GM19023 (cell line): Measurements from ENCODE around the gene SYT7.

ENCODE experiments used
- ATAC-seq: cut with Tn5 transposase; IDR thresholded peaks from one replicate; pipeline ENCODE4 v1.9.1; 2021; ENCODE audit warnings: mild to moderate bottlenecking, moderate library complexity; ENCODE audit not compliant: unreplicated experiment

Gene SYT7

DNA sequence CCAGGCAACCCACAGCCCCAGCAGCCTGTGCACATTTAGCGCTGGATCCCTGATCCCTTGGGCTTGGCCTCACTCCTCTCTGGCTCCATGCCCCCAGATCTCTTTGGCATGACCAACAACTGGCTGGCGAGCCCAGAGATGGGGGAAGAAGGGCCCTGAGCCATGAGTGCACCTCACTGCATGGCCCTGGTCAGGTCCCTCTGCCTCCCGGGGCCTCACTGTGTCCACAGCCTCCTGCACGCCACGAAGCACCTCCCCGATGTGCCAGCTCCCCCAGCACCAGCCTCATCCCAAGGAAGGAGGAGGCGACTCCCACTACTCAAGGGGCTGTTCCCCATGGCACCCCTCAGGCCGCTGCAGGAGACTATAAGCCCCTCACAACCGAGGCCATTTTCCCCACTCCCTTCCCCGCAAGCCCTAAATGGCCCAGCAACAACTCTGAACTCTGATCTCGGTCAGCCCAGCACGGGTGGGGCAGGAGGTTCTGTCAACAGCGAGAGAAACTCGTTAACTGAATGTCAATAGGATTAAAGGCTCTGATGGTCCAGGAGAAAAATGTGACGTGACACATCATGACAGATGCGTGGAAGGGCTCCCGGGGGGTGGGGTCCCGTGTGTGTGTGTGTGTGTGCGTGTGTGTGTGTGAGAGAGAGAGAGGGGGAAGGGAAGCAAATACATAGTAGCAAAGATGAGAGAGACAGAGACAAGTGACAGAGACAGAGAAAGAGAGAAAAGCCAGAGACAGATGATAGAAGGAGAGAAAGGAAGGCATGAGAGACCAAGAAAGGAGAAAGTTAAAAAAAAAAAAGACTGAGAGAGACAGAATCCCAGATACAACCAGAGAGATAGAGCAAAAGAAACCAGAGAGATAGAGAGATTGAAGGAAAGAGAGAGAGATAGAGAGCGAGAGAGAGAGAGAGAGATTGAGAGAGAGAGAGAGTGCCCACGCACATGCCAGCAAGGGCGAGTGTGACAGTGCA, 28.4 kb upstream of the SYT7 start:
- ATAC-seq, result no peak

DNA sequence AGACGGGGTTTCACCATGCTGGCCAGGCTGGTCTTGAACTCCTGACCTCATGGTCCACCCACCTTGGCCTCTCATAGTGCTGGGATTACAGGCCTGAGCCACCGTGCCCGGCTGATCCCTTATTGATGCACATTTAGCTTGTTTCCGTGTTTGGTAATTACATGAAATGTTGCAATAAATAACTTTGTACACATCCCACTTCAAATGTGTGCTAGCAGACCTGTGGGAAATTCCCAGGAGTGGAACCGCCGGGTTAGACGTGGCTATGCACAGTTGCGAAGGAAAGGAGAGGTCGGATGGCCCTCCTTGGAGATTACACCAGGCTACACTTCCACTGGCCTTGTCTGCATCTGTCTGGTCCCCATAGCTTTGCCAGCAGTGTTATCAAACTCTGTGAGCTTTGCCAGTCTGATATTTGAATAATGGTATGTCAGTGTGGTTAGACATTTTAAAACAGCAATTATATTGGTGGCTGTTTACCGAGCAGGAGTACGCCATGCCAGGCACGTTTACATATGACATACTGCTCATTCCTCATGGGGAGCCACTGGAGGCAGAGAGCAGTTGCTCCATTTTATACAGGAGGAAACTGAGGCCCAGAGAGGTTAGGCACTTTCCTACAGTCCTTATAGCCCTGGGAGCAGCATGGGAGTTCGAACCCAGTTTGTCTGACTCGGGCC, 27.2 kb upstream of the SYT7 start:
- ATAC-seq, result no peak

DNA sequence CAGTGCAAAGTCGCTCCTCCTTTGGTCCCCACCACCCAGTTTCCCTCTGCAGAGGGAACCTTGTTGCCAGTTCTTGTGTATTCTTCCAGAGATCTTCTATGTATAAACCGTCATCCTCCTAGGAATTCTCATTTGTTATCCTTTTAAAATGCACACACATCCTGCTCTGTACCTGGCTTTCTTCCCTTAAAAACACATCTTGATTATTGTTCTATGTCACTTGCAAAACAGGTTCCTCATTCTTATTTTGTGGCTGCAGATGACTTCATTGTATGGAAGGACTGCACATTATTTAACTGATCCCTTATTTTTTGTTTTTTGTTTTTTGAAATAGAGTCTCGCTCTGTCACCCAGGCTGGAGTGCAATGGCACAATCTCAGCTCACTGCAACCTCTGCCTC, 26.6 kb upstream of the SYT7 start:
- no peak for ATAC-seq

DNA sequence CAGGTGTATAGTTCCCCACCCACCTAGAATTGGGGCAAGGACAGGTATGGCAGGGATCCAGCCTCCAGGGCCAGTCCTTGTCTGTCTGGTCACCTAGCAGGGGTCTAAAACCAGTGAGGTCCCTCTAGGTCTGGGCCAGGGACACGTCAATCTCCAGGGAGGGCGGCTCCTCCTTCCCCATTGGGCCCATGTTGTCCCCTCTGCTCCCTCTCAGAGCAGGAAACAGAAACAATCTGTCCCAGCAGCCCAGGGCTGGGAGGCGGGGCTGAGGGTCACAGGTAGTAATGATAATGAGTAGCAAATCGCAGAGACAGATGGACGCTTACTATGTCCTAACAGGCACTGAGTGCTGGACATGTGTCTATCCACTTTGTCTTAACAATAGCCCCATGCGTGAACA, 22.8 kb upstream of the SYT7 start:
- no peak for ATAC-seq

DNA sequence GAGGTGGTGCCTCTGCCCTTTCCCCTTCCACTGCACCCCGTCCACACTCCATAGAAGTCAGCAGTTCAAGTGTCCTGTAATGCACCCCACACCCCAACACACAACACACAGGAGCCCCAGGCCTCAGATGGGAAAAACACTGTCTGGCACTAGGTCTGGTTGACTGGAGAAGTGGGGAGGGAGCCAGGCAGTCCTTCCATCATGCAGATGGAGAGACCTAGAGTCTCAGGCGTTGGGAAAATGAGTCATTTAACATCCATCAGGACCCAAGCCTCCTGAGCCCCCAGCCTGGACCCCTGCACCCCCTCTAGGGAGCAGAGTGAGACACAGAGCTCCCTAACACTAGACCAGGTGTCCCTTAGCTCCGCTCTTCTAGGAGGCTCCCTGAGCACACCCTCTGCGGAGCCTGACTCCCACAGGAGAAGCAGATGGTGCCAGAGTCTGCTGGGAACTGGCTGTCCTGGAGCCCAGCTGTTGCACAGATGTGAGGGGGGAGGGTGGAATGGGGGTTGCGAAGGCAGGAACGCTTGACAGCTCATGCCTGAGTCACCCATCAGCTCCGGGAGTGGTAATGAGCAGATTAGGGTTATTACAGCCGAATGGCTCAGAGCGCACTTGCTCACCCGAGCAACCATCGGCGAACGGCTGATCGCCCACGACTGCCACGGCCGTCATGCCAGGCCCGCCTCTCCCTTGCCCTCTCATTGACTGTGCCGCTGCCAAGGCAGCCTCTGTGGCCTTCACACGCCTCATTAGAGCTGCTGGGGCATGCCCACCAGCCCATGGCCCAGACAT, 22.1 kb upstream of the SYT7 start:
- no peak for ATAC-seq

DNA sequence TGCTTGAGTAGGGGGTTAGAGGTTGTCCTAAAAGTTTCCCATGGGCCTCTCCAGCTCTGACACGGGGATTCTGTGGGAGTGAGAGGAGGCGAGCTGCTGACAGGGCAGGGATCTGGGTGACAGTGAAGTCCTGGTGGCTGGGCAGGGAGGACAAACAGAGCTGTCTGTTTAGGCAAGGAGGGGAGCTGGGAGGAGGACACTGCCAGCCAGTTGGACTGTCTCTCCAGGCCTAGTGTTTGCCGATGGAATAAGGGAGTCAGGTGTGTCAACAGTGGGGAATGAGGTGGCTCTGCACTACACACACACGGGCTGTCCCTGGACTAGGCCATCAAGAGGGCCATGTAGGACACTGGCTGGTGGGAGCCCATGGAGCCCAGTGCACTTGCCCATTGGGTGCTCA, 20.6 kb upstream of the SYT7 start:
- no peak for ATAC-seq

DNA sequence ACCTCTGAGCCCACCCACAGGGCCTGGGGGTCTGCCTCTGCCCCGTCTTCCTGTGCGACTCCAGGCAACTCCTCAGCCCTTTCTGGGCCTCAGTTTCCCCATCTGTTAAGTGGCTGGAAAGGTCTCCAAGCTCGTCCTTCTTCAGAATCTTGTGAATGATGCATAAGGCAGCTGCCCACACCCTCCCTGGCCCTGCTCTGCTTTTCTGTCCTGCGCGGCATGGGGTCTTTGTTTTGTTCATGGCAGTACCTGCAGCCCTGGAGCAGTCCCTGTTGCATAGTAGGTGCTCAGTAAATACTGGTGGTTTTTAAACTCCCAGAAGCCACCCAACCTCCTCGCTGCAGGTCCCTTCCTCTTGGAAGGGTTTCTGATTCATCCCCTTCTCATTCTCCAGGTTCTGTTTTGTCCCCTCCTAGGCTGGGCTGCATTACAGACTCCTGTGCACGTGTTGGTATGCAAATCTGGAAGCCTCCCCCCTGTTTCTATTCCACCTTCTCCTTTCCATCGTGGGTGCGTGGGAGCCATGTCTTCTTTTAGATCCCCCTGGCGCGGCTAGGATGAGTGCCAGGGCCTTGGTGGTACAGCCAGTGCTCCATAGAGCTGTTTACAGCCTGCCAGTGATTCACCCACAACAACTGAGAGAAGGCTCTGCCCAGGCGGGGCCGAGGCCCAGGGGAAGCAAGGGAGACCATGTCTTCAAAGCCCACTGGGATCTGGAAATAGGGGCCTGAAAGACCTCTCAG, 19.3 kb upstream of the SYT7 start:
- no peak for ATAC-seq

DNA sequence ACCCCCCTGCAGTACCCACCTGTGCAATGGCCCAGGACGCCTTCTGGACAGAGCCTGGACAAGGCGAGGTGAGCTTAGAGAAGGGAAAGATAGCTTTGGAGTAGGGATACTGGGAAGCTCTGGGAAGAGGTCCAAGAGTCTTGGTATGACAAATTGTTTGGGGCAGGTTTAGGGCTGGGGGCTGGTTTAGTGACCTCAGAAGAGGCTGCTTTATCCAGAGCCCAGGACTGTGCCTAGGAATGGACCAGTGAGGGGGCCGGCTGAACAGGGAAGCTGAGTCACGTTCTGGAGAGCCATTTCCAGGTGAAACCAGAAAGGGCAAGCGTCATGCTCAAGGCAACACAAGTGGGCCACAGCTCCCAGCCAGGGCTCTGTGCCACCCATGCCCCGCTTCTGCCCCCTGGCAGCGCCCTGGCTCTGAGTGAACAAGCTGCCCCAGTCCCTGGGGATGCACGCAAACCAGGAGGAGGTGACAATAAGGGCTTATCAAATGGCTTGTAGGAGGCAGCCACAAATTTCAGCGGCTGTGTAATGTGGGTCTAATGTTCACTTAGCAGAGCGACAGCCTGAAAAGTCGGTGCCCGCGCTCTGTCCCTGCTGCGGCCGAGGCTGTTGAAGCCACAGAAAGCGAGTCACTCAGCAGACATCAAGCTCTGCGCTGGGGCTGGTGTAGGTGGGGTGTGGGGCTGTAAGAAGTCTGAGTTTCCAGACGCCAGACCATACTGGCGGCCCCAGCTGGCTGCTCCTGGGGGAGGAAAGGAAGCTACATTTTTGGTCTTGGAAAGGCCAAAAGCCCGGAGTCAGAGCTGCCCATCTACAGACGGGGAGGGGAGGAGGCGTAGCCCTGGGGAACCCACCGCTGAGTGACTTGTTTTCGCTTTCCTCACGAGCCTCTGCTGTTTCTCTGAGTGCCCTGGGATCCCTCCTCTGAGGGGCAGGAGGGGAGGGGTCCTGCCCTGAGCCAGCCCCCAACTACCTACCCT, 18.3 kb upstream of the SYT7 start:
- ATAC-seq, result no peak

DNA sequence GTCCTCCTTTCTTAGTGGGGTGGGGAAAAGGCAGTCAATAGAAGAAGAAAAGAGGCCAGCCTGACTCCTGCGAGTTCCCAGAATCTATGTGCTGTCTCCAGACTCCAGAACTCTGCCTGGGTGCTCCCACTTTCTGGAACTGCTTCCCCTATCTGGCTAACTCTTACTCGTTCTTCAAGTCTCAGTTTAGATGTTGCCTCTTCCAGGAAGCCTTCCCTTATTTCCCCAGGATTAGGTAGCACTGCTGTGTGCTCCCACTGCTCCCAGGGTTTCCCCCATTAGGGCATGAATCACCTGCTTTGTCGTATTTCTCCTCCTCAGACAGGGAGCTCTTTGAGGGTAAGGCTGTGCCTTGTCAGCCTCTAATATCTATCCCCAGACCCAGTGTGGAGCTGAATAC, 17.5 kb upstream of the SYT7 start:
- ATAC-seq, result no peak

DNA sequence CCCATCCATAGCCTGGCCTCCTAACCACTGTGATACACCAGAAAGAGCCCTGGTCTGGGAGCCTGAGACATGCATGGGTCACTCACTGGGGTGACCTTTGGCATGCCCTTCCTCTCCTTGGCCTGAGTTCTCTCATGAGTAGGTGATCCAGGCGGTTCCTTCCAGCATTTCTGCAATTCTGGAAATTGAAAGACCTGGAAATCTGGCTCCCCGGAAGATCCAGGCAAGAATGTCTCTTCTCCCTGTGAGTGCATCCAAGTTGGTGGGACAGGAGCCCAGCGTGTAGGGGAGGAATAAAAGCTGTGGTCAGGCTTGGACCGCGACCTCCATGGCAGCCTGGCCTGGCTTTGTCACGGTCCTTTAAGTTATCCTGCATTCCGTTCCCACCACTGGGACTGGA, 16.1 kb upstream of the SYT7 start:
- ATAC-seq, result no peak

DNA sequence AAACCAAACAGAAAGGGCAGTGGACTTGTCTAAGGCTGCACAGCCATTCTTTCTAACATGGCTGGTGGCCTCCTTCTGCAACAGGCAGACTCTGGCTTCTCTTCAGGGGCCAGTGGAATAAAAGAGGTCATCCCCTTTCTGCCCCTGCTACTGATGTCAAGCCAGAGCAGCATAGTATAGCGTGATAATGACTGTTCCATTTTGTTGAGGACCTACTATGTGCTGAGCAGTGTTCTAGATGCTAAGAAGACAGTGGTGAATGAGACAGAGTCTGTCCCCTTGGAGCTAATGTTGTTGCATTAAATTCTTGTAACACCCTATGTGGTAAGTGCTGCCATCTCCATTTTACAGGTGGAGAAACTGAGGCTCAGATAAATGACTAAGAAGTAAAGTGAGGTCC, 15.7 kb upstream of the SYT7 start:
- ATAC-seq, result no peak

DNA sequence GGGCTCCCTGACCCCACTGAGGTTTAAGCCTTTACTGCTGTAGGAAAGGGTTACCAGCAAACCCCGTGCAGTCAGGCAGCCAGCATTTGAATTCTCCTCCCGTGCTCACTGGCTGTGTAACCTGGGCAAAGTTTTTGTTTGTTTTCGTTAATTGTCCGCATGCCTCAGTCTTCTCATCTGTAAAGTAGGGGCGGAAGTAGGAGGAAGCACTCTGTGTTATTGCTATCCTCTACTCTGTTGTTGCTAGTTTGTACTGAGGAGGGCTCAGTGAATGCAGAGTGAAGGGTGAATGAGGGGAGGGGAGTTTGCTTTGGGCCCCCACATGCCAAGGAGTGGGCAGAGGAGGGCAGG, 14.0 kb upstream of the SYT7 start:
- no peak for ATAC-seq

DNA sequence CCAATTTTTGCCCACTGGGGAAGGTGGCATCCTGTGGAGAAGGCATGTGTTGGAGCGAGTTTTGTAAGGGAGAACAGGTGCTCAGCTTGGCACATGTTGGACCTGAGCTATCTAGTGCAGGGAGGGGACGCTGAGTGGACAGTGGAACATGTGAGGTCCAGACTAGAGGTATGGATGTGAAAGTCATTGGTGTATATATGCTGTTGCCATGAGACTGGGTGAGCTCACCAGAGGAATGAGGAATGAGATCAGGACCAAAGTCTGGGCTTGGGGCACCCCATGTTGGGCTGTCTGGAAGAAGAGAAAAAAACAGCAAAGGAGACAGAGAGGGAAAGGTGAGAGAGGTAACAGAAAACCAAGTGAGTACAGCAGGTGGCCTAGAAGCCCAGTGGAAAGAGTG, 12.3 kb upstream of the SYT7 start:
- ATAC-seq, result no peak

DNA sequence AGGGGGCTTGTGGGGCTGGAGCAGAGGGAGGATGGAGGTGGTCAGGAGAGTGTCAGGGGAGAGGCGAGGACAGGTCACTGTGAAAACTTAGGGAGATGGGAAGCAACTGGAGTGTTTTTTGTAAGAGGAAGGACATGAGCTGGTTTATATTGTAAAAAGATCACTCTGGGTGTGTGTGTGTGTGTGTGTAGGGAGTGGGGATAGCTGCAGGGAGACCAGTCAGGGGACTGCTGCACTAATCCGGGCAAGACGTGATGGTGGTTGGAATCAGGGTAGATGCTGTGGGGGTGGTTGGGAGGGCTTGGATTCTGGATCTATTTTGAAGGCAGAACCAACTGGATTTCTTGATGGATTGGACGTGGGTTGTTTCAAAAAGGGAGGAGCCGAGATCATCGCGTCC, 11.3 kb upstream of the SYT7 start:
- ATAC-seq, result no peak

DNA sequence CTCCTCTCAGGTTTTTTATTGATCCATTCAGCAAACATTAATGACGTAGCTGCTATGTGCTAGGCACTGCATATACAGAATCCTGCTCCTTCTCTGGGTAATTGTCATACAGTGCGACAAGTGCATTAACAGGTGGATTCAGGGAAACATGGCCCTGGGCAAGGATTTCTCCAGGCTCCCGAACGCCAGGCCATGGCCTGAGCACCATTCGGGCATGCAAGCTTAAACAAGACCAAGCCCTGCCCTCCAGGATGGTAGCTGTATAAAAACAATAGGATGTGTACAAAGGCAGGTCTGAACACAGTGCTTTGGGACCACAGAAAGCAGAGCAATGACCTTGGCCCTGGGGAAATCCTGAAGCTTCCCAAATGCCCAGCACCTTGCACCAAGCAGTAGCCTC, 9.1 kb upstream of the SYT7 start:
- ATAC-seq, result no peak

DNA sequence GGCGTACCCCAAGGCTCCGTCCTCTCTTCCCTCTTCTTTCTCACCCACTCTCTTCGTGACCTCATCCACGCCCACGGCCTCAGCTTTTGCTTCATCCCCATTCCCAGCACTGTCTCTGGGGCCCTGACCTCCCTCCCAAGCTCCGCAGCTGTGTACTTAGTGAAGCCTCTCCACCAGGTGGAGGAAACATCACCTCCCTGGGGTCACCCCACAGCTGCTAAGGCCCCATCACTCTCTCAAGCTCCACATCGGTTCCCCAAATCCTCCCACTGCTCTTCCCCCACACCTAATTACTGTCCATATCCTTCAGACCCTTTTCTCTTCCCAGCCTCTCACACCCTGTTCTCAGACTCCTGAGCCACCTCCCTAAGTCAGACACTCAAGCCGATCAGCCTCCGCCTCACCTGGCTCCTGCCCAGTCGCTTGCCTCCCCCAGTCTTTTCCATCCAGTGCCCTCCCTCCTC, 7.9 kb upstream of the SYT7 start:
- no peak for ATAC-seq

DNA sequence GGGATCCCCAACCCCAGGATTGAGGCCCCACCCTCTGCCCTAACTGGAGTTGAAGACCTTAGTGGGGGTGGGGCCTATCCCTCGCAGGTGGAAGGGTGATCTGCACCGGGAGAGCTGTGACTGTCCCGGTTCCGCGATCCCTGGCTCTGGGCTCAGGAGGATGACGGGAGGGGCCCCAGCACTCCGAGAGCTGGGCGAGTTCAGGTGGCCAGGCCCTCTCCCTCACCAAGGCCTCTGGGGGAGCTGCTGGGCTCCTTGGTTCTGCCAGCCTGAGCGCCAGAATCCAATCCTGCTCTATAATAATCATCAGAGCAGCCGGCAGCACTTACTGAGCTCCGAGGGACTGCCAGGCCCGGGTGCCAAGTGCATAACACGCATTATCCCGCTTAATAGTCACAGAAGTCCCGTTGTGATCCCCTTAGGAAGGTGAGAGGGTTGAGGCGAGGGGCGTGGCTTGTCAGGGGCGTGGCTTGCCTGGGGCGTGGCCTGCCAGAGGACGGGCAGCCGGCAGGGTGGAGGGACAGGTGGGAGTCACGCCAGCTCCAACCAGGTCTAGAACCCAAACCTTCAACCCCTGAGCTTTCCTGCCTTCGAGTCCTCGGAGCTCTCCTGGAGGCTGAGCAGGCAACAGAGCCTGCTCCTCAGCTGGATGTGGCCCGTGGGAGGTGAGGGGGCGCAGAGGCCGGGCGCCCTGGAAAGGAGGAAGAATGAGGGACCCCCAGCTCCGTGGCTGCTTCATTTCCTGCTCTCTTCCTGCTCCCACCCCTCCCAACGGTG, 7.3 kb upstream of the SYT7 start:
- no peak for ATAC-seq

DNA sequence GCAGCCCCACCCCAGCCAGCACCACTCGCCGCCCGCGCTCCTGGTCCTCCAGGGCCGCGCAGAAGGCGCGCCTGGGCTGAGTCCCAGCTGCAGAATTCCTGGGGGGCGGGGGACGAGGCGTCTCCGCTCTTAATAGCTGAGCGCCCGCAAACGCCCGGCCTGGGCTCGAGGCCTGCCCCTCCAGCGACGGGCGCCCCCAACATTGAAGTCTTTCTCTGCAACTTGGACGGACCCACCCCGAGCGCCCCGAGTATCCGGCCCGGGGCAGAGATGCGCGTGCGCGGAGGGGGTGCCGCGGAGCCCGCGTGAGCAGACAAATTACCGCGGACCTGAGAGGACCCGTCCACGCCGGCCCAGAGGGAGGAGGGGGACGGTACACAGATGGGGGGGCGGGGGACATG, 6.7 kb upstream of the SYT7 start:
- ATAC-seq, result no peak
